HG03159 (cell line): ENCODE measurements around the gene JOSD1.
"Not testable (repeated sequence)": the region's sequence is repeated elsewhere in the genome, so short reads cannot be mapped to it uniquely, and the experiment has no call there.

ENCODE experiments used
- ATAC-seq: cut with Tn5 transposase; IDR thresholded peaks from one replicate; pipeline ENCODE4 v1.9.1; 2021; ENCODE audit warnings: mild to moderate bottlenecking, moderate library complexity; ENCODE audit not compliant: unreplicated experiment

Gene JOSD1

DNA sequence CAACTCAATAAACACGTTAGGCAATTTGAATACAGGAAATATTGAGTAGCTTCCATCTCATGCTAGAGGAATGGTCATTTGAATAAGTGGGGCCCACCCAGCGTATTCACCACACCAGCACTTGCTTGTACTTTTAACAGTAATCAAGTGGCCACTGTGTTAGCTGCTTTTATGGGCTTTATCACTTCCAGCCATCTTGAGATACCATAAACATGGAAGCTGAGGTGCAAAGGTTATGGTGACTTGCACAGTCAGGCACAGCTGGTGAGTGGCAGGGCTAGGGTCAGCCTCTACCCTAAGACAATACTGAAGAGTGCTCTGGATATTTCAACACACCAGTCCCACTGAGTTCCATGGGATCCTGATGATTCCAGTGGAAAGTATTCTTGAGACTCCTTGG, 6.7 kb downstream of the JOSD1 start:
- no peak for ATAC-seq

DNA sequence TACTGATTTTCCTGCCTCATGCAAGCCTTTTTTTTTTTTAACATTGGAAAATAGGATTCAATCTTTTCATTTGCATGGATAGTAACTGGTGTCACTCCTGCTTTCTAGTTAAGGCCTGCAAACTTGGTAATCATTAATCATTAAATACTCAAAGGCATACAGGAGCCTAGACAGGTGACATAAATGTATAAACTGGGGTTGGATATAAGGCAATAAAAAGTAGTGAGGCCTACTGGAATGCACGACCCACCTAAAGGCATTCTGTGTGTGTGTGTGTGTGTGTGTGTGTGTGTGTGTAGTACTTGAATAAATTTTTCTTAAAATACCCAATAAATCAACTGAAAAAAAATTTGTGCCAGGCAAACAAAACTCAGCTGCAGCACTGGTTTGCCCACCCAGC, 11.1 kb downstream of the JOSD1 start:
- no peak for ATAC-seq

DNA sequence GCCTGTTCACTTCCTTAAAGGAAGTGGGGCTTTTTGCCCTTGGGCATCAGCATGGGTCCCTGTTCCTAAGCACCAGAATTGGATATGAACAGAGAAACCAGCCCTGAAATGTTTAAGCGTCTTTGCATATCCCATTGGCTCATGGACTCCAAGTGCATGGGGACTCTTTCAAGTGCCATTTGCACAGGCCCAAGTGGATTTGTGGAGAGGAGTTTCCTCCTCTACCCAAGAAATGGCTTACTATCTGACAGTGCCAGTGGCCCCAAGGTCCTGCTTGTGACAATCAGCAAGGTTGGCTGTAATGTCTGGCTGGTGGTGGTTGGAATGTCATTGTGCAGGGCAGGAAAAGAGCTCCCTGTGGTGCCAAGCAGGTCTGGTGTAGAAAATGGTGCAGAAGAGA, 15.0 kb downstream of the JOSD1 start:
- no peak for ATAC-seq

DNA sequence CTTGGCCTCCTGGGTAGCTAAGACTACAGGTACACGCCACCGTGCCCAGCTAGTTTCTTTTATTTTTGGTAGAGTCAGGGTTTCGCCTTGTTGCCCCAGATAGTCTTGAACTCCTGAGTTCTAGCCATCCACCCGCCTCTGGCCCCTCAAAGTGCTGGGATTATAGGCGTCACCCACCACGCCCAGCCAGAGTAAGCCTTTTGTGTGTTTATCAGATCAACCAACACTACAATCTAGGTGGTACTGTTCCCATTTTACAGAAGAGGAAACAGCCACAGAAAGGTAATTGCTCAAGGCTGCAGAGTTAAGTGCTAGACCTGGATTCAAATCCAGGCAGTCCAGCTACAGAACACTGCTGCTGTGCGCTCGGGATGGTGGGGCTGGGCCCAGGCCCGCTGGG, 15.8 kb downstream of the JOSD1 start:
- ATAC-seq, result no peak

DNA sequence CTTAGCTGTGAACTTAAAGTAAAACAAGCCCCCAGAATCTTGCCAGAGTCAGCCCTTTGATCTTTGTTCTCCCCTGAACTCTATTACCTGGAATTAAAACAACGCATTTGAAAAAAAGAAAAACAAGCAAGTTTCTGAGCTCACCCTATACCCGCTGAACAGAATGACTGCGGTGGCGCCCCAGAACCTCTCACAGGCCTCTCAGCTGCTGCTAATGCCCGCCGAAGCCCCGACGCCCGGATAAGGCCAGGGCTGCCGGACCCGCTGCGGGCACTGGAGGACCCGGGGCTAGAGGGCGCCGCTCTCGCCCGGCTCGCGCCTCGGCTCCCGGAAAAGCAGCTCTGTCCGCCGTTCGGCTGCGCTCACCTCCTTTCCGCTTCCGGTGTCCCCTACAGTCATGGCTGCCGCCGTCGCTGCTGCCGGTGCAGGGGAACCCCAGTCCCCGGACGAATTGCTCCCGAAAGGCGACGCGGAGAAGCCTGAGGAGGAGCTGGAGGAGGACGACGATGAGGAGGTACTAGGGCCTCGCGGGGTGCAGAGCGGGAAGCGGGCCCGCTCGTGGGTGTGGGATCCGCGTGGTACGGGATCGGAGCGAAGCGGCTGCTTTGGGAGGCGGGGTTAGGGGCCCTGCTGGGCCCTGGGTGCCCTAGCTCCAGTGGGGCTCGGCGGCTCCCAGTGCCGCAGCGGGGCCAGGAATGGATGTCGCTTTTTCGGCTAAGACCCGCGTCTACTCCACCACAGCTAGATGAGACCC, 19.0 kb downstream of the JOSD1 start, which contains the start of gene TOMM22:
TOMM22 (plus strand) TSS at position 376 of the 754 bp plus-strand sequence; CDS start at position 398, 22 bp downstream.
- peak; percentile 90 for ATAC-seq

DNA sequence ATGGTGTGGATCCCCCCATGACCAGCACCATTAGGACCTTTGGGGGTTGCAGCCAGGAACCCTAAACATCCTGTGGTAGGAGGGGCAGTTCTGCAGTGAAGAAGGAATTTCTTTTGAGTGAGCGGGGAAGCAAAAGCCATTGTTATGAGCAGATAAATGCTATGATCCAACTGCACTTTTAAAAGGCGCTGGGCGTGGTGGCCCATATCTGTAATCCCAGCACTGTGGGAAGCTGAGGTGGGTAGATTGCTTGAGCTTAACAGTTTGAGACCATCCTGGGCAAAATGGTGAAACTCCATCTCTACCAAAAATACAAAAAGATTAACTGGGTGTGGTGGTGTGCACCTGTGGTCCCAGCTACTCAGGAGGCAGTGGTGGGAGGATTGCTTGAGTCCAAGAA, 24.9 kb downstream of the JOSD1 start:
- ATAC-seq, result no peak

DNA sequence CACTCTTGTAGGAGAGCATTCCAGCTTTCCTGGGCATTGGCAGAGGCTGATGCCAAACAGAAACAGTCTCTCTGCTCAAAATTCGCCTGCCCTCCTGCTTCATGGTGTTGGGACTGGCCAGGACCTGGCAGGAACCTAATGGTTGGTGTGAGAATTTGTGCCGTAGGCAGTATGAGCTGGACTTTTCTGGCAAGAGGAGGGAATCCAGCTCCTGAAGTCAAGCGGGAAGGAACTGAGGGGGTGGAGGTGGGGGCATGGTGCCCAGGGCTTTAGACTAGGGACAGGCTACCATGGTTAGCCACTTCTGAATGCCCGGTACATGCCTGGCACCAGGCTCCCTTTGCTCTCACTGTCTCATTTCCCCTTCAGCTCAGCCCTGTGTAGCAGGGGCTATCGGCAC, 25.9 kb downstream of the JOSD1 start:
- no peak for ATAC-seq

DNA sequence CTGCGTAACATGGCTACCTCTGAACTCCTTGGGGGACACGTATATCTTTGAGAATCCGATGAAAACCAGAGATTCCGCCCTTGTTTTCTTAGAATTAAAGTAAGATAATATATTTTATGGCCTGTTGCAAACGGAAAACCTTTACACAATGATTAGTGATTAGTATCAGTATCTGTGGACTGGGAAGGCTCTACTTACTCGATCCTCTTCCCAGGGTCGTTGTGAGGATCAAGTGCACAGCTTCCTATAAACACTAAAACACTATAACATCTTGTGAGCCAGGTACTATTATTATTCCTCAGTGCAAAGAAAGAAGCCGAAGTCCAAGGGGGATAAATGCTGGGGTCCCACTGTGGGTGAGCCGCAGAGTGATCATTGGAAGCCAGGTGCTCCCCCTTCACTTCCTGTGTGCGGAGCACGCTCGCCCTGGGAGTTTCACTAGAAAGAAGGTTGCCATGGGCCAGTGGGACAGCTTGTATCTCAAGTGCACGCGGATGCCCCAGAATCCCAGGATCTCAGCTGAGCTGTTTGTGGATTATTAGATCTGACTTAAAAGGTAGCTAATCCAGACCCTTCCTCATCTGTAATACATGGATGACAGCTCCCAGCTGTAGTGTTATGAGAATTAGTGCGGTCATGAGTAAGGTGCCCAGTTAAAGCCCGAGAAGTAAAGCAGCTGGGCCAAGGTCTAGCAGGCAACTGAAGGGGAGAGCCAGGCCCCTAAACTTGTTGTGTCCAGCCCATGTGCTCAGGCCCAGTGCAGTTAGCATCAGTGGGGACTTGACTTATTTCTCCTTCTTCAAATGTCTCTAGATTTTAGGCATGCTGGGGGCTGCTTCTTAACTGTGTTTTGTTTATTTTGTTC, 43.5 kb downstream of the JOSD1 start:
- ATAC-seq, result no peak

DNA sequence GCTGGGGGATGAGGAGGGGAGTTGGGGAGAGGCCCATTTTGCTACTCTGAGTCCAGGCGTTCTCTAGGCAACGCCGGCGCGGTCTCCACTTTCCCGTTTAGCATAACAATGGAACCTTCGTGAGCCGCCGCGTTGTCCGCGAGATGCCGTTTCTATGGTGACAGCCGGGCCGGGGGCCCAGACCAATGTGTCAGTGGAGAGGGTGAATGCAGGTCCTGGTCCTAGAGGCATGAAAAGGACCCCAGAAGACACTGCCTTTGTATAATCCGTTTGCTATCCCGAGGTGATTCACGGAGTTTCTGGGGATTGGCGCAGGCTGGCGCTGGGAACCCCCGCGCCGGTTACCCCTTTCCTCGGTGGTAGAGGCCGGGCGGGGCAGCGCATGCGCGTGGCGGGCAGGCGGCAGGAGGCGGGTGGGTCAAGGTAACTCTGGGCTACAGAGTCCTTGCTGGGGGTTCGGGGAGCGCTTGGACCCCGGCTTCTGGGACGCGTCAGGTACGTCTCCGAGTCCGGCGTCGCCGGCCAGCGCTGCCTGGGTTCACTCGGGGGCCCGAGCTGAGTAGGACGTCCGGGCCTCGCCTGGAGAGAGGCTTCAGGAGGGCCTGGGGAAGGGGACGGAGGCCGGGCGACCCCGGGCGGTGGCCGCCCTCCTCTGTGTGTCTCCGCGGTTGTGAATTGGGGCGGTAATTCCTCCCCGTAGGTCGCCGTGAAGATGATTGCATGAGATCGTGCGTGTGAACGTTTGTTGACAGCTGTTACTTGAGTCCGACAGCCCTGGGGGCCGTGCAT, 44.3 kb downstream of the JOSD1 start, which contains the start of the genes CBY1 and FAM227A:
CBY1 (plus strand) TSS at position 383 of the 789 bp plus-strand sequence. CDS start 11,417 bp downstream, outside the sequence.
FAM227A (minus strand) TSS at position 137 of the 789 bp plus-strand sequence. CDS start 6,224 bp downstream, outside the sequence.
- peak; percentile 63 for ATAC-seq

DNA sequence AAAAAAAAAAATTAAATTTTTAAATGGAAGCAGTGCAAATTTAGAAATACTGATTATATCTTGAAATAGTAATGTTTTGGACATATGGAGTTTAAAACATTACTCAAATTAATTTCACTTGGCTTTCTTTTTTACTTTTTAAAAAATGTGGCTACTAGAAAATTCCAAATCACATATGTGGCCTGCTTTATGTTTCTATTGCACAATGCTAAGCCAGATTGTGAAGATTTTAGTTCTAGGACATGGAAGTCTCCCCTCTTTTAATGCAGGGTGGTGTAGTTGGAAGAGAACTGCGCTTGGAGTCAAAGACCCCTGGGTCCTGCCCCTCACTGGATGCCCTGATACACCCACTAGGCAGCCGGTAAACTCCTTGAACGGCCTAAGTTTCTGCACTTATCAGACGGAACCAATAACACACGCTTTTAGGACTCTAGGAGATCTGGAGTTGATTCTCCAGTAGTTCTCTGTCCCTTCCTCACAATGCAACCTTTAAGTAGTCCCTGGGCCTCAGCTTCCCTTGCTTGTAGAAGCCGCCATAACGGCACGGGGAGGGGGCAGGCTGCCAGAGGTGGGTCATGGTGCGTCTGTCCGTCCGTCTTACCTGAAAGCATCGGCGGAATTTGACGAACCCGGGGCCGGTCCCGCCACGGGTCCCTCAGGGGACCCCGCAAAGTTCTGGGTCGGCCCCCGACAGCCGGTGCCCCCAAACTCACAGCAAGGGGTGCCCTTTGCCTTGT, 45.1 kb downstream of the JOSD1 start:
- ATAC-seq, result peak; percentile 9

DNA sequence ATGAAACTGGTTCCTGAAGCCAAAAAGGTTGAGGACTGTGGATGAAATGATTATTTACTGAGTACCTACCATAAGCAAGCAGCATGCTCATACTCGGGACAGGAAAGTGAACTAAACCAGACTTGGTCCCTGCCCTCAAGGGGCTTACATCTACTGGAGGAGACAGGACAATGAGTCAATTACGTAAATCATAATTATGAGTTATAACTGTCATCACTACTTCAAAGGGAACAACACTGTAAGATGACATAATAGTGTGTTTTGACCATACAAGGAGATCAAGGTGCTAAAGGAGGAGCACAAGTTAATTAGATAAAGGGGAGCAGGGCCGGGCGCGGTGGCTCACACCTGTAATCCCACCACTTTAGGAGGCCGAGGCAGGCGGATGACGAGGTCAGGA, 47.0 kb downstream of the JOSD1 start:
- ATAC-seq, result no peak

DNA sequence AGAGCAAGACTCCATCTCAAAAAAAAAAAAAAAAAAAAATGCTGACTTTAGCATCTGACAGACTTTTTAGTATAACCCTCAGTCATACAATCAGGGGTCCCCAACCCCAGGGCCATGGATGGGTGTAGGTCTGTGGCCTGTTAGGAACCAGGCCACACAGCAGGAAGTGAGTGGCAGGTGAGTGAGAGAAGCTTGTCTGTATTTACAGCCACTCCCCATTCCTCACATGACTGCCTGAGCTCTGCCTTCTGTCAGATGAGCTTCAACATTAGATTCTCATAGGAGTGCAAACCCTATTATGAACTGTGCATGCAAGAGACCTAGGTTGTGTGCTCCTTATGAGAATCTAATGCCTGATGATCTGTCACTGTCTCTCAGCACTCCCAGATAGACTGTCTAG, 47.9 kb downstream of the JOSD1 start:
- no peak for ATAC-seq

DNA sequence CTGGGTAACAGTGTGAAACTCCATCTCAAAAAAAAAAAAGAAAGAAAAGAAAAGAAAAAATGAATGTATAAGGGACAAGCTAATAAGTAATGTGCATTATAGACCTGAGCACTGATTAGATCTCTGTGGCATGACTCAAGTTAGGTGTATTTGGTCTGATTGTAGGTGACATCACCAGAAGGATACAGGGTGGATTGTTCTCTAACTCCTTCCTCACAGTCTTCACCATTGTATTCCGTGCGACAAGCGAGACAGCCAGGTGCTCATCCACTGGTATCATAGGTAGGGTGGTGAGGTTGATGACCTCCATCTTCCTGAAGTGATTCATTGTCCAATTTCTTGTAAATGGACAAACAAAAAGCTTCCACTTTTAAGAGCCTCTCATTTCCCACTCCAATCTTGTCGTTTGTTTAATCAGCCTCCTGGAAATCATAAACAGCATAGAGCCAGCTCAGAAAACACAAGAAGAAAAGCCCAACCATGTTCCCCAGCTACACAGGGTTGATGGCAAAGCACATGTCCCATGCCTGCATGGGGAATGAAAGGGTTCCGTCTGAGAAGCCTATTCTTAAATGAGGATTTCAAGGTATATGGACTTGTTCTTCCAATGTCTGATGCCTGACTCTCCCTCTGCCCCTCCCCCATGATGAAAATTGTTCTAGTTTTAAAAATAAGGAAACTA, 50.8 kb downstream of the JOSD1 start:
- no peak for ATAC-seq

DNA sequence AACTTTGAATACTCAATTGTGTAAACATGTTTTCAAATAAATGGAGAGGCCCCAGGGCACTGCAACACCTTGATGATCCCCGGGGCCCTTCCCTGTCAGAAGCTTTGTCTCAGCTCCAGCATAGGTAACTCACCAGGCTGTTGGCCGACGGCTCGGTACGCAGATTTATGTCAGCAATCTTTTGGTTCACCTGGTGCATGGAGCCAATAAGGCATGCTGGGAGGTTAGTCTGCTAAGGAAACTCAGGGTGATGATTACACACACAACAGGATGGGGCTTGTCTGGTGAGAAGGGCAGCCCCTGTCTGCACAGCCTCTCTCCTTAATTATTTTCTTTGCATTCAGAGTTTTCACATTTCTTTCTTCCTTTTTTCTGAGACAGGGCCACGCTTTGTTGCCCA, 55.3 kb downstream of the JOSD1 start:
- no peak for ATAC-seq

DNA sequence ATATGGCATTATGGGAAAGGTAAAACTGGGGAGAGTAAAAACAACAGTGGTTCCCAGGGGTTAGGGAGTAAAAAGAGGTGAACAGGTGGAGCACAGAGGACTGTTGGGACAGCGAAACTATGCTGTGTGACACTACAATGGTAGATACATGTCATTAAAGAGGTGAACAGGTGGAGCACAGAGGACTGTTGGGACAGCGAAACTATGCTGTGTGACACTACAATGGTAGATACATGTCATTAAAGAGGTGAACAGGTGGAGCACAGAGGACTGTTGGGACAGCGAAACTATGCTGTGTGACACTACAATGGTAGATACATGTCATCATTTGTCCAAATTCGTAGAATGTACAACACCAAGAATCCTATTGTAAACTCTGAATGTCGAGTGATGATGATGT, 56.5 kb downstream of the JOSD1 start:
- not testable (repeated sequence) for ATAC-seq

DNA sequence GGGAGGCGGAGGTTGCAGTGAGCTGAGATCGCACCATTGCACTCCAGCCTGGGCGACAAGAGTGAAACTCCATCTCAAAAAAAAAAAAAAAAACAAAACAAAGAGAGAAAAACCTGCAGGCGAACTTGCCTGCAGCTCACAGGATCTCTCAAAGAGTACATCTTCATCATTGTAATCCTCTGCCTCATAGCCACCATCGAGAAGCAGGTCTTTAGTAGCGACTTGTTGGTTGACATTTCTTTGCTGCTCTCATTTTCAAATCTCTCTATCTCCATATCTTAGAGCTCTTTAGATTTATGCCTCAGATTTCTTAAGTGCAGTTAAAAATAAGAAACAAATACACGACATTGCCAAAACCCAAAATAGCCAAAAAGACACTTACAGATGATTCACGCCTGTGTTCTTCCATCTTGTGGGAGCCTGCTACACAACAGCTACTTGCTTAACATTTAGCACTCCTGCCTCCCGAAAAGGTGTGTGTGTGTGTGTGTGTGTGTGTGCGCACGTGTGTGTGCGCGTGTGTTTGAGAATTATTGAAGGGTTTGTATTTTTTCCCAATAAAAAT, 59.2 kb downstream of the JOSD1 start:
- ATAC-seq, result no peak

DNA sequence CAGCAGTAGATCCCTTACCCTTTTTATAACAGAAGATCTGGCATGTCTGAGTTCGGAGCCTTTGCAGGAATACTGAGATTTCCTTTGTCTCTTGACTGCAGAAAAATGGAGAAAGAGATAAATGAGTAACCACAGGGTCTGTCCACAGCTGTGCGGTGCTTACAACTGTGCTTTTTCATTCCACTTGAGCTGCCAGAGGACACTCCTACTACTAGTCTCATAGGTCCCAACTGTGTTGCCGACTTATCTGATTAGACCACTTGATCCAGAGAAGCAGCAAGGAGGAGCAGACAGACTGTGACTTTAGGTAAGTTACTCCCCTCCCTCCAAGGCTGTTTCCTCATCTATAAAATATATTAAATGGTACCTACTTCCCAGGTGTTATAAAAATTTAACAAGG, 62.0 kb downstream of the JOSD1 start:
- ATAC-seq, result no peak

DNA sequence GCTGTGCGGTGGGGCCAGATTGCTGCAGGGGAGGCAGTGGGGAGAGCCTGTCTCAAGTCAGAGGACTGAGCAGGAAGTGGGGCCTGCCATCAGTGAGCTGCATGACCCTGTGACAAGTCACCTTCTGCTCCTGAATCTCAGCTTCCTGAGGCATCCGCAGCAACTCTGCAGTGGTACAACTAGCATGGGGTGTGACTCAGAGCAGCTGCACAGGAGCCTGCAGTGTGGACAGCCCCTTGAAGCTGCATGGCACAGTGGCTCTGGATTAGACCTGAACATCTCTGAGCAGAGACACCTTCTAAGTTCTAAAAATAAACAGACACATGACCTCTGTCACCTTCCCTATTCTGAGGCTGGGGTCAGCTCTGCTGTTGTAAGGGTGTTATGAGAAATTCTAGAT, 62.5 kb downstream of the JOSD1 start:
- no peak for ATAC-seq
